Activated T-helper 2 cell treated with anti-CD3 and anti-CD28 coated beads, Interferon-gamma antibody, Interleukin-2, Interleukin-4, amounts not matched to agents 10 μg/mL and 5 μg/mL and 100 μg/mL, durations not matched to agents 14 hours and 24 hours and 36 hours (primary cell): Measurements from ENCODE around the gene GNG5. TPM values are rescaled to one million over a fixed set of nuclear protein-coding genes. Genes with fewer than 3 reads are reported as not detected.
"Not testable (repeated sequence)": the region's sequence is repeated elsewhere in the genome, so short reads cannot be mapped to it uniquely, and the experiment has no call there.

Source experiments
- DNase-seq: peaks from one replicate; pipeline ENCODE4 v3.0.0; 2021; ENCODE audit warnings: low spot score
- H3K27ac Mint-ChIP-seq: one replicate; pipeline ENCODE4 v1.8.0; 2021; ENCODE audit warnings: mixed read lengths
- H3K27me3 Mint-ChIP-seq: one replicate; pipeline ENCODE4 v1.8.0; 2021; ENCODE audit warnings: low read depth, mixed read lengths
- H3K36me3 Mint-ChIP-seq: one replicate; pipeline ENCODE4 v1.8.0; 2021; ENCODE audit warnings: low read depth, mixed read lengths
- H3K4me1 Mint-ChIP-seq: one replicate; pipeline ENCODE4 v1.8.0; 2021; ENCODE audit warnings: low read depth, mixed read lengths
- H3K4me3 Mint-ChIP-seq: one replicate; pipeline ENCODE4 v1.8.0; 2021; ENCODE audit warnings: low read depth, mild to moderate bottlenecking, moderate library complexity, mixed read lengths
- H3K9me3 Mint-ChIP-seq: one replicate; pipeline ENCODE4 v1.8.0; 2021; ENCODE audit warnings: mixed read lengths
- intact Hi-C: fragments of 100-400 bp; cut with micrococcal nuclease; formaldehyde crosslinking; loops from one replicate; pipeline ENCODE4 v1.15.1; 2023
- total RNA-seq: library from RNA; stranded (reverse); gene quantifications from 2 replicates; pipeline ENCODE4 v1.2.3, GENCODE V29; 2022

Gene GNG5
- total RNA-seq, 1 donor from 2014 or later: 126 TPM

- Mint-ChIP-seq H3K4me1 (peaks cover 26% of the 10 kb centered on the region), H3K27ac (peak overlapping the region; percentile 99), H3K27me3 (peaks cover 20% of the 10 kb centered on the region), H3K36me3 (peaks cover 55% of the 10 kb centered on the region), H3K9me3 (peaks cover 17% of the 10 kb centered on the region), H3K4me3 (peak overlapping the region; percentile 99)
- intact Hi-C loops: loop anchor here (1.0 kb wide), 3 partner anchors 24 to 140 kb away; no protein-coding TSS in a partner anchor
- no peak for DNase-seq
Measured at GRCh38 chr1:84479998-84480397, 26.4 kb downstream of the GNG5 start.

DNA sequence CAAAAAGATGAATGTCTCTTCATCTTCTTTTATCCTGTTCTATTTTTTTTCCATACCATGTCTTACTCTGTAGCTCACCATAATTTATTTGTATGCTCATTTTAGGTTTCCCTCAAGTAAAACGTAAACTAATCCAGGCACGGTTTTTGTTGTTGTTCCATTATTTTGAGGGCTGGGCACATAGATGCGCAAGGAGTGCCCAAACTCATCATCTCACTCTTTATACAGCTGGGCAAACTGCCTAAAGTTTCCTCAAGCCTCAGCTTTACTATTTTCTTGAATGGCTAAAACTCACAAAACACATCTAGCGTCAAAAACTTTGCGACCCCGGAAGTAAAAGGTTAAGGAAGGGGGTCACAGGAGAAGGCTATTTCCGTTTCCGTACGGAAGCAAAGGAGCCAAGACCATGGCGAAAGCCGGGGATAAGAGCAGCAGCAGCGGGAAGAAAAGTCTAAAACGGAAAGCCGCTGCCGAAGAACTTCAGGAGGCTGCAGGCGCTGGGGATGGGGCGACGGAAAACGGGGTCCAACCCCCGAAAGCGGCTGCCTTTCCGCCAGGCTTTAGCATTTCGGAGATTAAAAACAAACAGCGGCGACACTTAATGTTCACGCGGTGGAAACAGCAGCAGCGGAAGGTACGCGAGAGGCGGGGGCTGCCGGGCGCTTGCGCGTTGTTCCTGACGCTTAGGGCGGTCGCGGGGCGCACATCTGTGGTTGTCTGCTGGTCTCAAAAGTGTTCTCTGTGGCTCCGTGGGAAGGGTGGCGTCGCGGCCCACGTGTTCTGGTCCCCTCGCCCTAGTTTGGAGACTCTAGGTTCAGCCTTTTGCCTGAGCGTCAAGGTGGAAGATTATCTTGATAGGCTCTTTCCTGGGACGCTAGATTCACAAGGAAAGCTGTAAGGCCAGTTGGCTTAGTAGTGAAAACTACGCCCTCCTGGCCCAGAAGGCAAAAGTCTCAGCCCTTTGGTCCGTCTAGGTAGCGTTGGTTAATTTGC lies 27.2 kb downstream of the GNG5 start, which contains the start of gene RPF1:
RPF1 (plus strand) TSS at position 391 of the 993 bp plus-strand sequence; CDS start at position 407, 16 bp downstream.
- DNase-seq: peak; percentile 71
- Mint-ChIP-seq H3K9me3 (peaks cover 17% of the 10 kb centered on the region), H3K36me3 (peaks cover 47% of the 10 kb centered on the region), H3K27ac (peak within 1 kb of the TSS; percentile 99), H3K27me3 (peaks cover 26% of the 10 kb centered on the region), H3K4me1 (peaks cover 26% of the 10 kb centered on the region), H3K4me3 (peak within 1 kb of the TSS; percentile 99)
- intact Hi-C loops: loop anchor here (1.0 kb wide), 3 partner anchors 25 to 141 kb away; no protein-coding TSS in a partner anchor

GRCh38 chr1:84476225-84476624 lies 30.2 kb downstream of the GNG5 start:
- peaks cover 21% of the 10 kb centered on the region for H3K36me3 Mint-ChIP-seq
- intact Hi-C loops: no loop called here
- DNase-seq: no peak
- no peak overlapping the region for H3K27ac Mint-ChIP-seq
- H3K4me1 Mint-ChIP-seq: peaks cover 13% of the 10 kb centered on the region
- peaks cover 41% of the 10 kb centered on the region for H3K27me3 Mint-ChIP-seq
- peaks cover 17% of the 10 kb centered on the region for H3K9me3 Mint-ChIP-seq
- no peak overlapping the region for H3K4me3 Mint-ChIP-seq

GRCh38 chr1:84467298-84467697 lies 39.1 kb downstream of the GNG5 start:
- intact Hi-C loops: no loop called here
- no peak overlapping the region for H3K27ac Mint-ChIP-seq
- no peaks in the 10 kb centered on the region for H3K9me3 Mint-ChIP-seq
- H3K36me3 Mint-ChIP-seq: no peaks in the 10 kb centered on the region
- DNase-seq: no peak
- H3K4me1 Mint-ChIP-seq: no peaks in the 10 kb centered on the region
- peaks cover 54% of the 10 kb centered on the region for H3K27me3 Mint-ChIP-seq
- H3K4me3 Mint-ChIP-seq: no peak overlapping the region

DNA sequence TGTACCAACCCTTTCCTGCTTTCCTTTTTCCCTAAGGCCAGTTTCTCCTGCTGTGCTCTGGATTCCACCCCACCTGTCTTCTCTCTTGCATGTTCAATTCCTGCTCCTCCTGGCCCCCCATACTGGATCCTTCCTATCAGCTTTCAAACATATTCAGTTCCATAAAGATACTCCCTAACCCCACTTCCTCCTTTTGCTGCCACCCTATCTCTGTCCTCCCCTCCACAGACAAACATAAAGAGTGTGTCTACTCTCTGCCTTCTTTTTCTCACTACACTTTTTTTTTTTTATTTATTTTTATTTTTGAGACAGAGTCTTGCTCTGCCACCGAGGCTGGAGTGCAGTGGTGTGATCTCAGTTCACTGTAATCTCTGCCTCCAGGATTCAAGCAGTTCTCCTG lies 44.3 kb downstream of the GNG5 start:
- no peaks in the 10 kb centered on the region for H3K9me3 Mint-ChIP-seq
- no peak overlapping the region for H3K4me3 Mint-ChIP-seq
- H3K27me3 Mint-ChIP-seq: peaks cover 34% of the 10 kb centered on the region

GRCh38 chr1:84452436-84452835 lies 53.9 kb downstream of the GNG5 start:
- H3K27ac Mint-ChIP-seq: no peak overlapping the region
- intact Hi-C loops: no loop called here
- no peak for DNase-seq
- no peaks in the 10 kb centered on the region for H3K4me1 Mint-ChIP-seq
- H3K36me3 Mint-ChIP-seq: no peaks in the 10 kb centered on the region
- H3K9me3 Mint-ChIP-seq: peaks cover 7% of the 10 kb centered on the region
- no peak overlapping the region for H3K4me3 Mint-ChIP-seq
- peaks cover 15% of the 10 kb centered on the region for H3K27me3 Mint-ChIP-seq

More for the DNA sequence above, 44.3 kb downstream of the GNG5 start:
- intact Hi-C loops: no loop called here
- DNase-seq: no peak
- H3K4me1 Mint-ChIP-seq: no peaks in the 10 kb centered on the region
- no peaks in the 10 kb centered on the region for H3K36me3 Mint-ChIP-seq
- no peak overlapping the region for H3K27ac Mint-ChIP-seq

DNA sequence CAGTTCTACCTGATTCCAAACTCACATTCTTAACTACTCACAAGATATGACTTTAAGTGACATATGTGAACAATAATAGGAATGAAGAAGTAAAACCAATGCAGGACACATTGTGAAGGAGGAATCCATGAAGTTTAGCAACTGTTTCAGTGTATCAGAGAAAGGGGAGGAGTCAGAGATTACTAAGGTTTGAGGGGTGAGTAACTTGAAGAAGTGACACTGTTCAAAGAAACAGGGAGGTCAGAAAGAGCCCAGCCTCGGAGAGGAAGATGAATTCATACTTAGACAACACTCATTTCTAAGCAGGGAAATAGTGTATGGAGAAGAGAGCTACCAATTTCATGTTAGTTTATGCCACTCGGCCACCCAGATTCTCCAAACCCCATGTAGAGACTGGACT lies 55.5 kb downstream of the GNG5 start:
- intact Hi-C loops: no loop called here
- Mint-ChIP-seq H3K36me3 (no peaks in the 10 kb centered on the region), H3K27ac (no peak overlapping the region), H3K4me1 (no peaks in the 10 kb centered on the region), H3K4me3 (no peak overlapping the region), H3K9me3 (peaks cover 11% of the 10 kb centered on the region), H3K27me3 (peaks cover 18% of the 10 kb centered on the region)
- no peak for DNase-seq

GRCh38 chr1:84448704-84449103 lies 57.7 kb downstream of the GNG5 start:
- H3K4me3 Mint-ChIP-seq, intact Hi-C loops, H3K36me3 Mint-ChIP-seq, H3K4me1 Mint-ChIP-seq, H3K27ac Mint-ChIP-seq, DNase-seq: not testable (repeated sequence)
- peaks cover 16% of the 10 kb centered on the region for H3K9me3 Mint-ChIP-seq
- peaks cover 13% of the 10 kb centered on the region for H3K27me3 Mint-ChIP-seq

Other genes starting within 250 kb of the GNG5 start
- 0.30 and 0.44 TPM in 2 replicates for gene SAMD13, start 204.9 kb downstream of the GNG5 start, total RNA-seq
- not detected in 2 replicates for gene DNASE2B, start 108.1 kb downstream of the GNG5 start, total RNA-seq
- 58.9 and 62.7 TPM in 2 replicates for gene RPF1, start 27.3 kb downstream of the GNG5 start, total RNA-seq
- gene SPATA1, start 195 bp downstream of the GNG5 start, total RNA-seq: 1.4 and 1.5 TPM in 2 replicates
- gene CTBS, start 67.9 kb upstream of the GNG5 start, total RNA-seq: 14.1 and 15.1 TPM in 2 replicates
- gene SSX2IP, start 183.9 kb upstream of the GNG5 start, total RNA-seq: 12.1 and 13.0 TPM in 2 replicates